K562 (cell line): ENCODE results near the gene ALS2. TPM values are rescaled to one million over a fixed set of nuclear protein-coding genes. Genes with fewer than 3 reads are reported as not detected.
"Not testable (repeated sequence)": the region's sequence is repeated elsewhere in the genome, so short reads cannot be mapped to it uniquely, and the experiment has no call there.

Source experiments
- ATAC-seq: fragments of 200-7000 bp; cut with Tn5 transposase; 3 replicates; pipeline ENCODE4 v1.9.1; 2020; ENCODE audit warnings: moderate library complexity
- BruUV-seq: library from RNA; stranded (reverse); fragments of 400-500 nt; replicated peaks from 2 replicates; lab custom pipeline; 2021; lab: Mats Ljungman, UMichigan
- CTCF ChIA-PET: fragments of 300-600 bp; formaldehyde crosslinking; extraction: SDS; loops from one replicate; lab custom pipeline; 2021; ENCODE audit warnings: low intra/inter-chr PET ratio; lab: Yijun Ruan, JAX
- POLR2A ChIA-PET: fragments of 300-600, 350-650 bp; sonication (Branson Sonifier 250); formaldehyde crosslinking; extraction: SDS; loops from one replicate; lab custom pipeline; 2021; ENCODE audit warnings: antibody characterized with exemption, inconsistent platforms; lab: Yijun Ruan, JAX
- DNase-seq, 4 experiments: peaks; one replicate each; pipeline versions ENCODE4 v3.0.0 to v3.0.0-alpha.2; 2011 to 2018; ENCODE audit warnings: low spot score in 3 of 4, mixed read lengths in 3 of 4; ENCODE audit errors: extremely low read depth in 1 of 4
- FAIRE-seq: peaks from 2 replicates; lab custom pipeline; 2011; peaks lifted over from hg19 to GRCh38; lab: Jason Lieb, UNC
- H2AFZ ChIP-seq: 2 replicates; pipeline ENCODE4 v1.6.0; 2011; ENCODE audit warnings: low read depth, low read length, control low read depth, inconsistent platforms
- H3K27ac ChIP-seq: fragments of 200-600 bp; 3 replicates; pipeline ENCODE4 v1.8.0; 2011; ENCODE audit warnings: low read depth, mild to moderate bottlenecking, control low read depth, inconsistent platforms, low read length, moderate library complexity, mixed read lengths; ENCODE audit errors: extremely low read depth
- H3K27me3 ChIP-seq, 2 experiments: fragments of 300-600 bp in 1 of 2; 2 replicates in 1 of 2; 3 replicates in 1 of 2; pipeline versions ENCODE4 v1.6.0 to v1.8.0; 2011; ENCODE audit warnings: inconsistent platforms in 2 of 2, low read length in 2 of 2, mild to moderate bottlenecking in 1 of 2, mixed read lengths in 1 of 2, moderate library complexity in 1 of 2; ENCODE audit not compliant: control insufficient read depth in 2 of 2, insufficient read depth in 2 of 2
- H3K36me3 ChIP-seq: fragments of 300-600 bp; 3 replicates; pipeline ENCODE4 v1.8.0; 2011; ENCODE audit warnings: mild to moderate bottlenecking, low read length, inconsistent platforms; ENCODE audit not compliant: control insufficient read depth, insufficient read depth
- H3K4me1 ChIP-seq, 2 experiments: fragments of 200-600 bp in 1 of 2; replicated peaks in 1 of 2; 2 replicates in 1 of 2; 3 replicates in 1 of 2; pipeline versions ENCODE4 v1.5.1 to v1.8.0; 2011; ENCODE audit warnings: inconsistent platforms in 2 of 2, low read length in 2 of 2, mild to moderate bottlenecking in 1 of 2, mixed read lengths in 1 of 2, moderate library complexity in 1 of 2; ENCODE audit not compliant: control insufficient read depth in 2 of 2, insufficient read depth in 2 of 2
- H3K4me2 ChIP-seq: 2 replicates; pipeline ENCODE4 v1.6.1; 2011; ENCODE audit warnings: low read length, control low read depth, inconsistent platforms, mixed read lengths; ENCODE audit not compliant: insufficient read depth
- H3K4me3 ChIP-seq: fragments of 200-600 bp; sonication (generic), shearing (Covaris generic); 2 replicates; pipeline ENCODE4 v1.5.1; 2016; ENCODE audit warnings: control low read depth, inconsistent platforms
- H3K79me2 ChIP-seq: fragments of 200-600 bp; 3 replicates; pipeline ENCODE4 v1.8.0; 2011; ENCODE audit warnings: low read length, inconsistent platforms; ENCODE audit not compliant: control insufficient read depth, insufficient read depth
- H3K9ac ChIP-seq, 2 experiments: 2 replicates each; pipeline versions ENCODE4 v1.6.0 to v1.6.1; 2011; ENCODE audit warnings: low read depth in 2 of 2, low read length in 2 of 2, control low read depth in 1 of 2, inconsistent platforms in 1 of 2, mild to moderate bottlenecking in 1 of 2, mixed read lengths in 1 of 2; ENCODE audit not compliant: insufficient read depth in 1 of 2
- H3K9me1 ChIP-seq: one replicate; pipeline ENCODE4 v1.6.0; 2011; ENCODE audit warnings: inconsistent platforms, mild to moderate bottlenecking, low read length, moderate library complexity; ENCODE audit not compliant: control insufficient read depth, insufficient read depth
- H3K9me3 ChIP-seq: replicated peaks from 2 replicates; pipeline ENCODE4 v1.5.1; 2011; ENCODE audit warnings: low read depth, low read length, inconsistent platforms; ENCODE audit not compliant: control insufficient read depth, insufficient read depth
- H4K20me1 ChIP-seq: replicated peaks from 2 replicates; pipeline ENCODE4 v1.6.1; 2011; ENCODE audit warnings: low read length, inconsistent platforms, mixed read lengths; ENCODE audit not compliant: control insufficient read depth, insufficient read depth
- MEIS2 ChIP-seq: fragments of 450-650 bp; IDR thresholded peaks from 2 replicates; pipeline ENCODE4 v1.6.1; 2014; ENCODE audit warnings: mild to moderate bottlenecking; ENCODE audit not compliant: partially characterized antibody
- PBX2 ChIP-seq, 2 experiments: IDR thresholded peaks in 1 of 2; conservative IDR thresholded peaks in 1 of 2; 2 replicates each; pipeline ENCODE4 v1.6.1; 2016; ENCODE audit warnings: low read depth in 2 of 2, mild to moderate bottlenecking in 1 of 2, missing compliant biosample characterization in 1 of 2, missing genetic modification characterization in 1 of 2, moderate library complexity in 1 of 2
- PKNOX1 ChIP-seq: fragments of 450-650 bp; IDR thresholded peaks from 2 replicates; pipeline ENCODE4 v1.6.1; 2016
- ZNF384 ChIP-seq: IDR thresholded peaks from 2 replicates; pipeline ENCODE4 v1.6.1; 2012; ENCODE audit warnings: low read depth, low read length, improper control_type of control experiment
- WGBS: fragments of 100-300 bp; shearing (Covaris generic); methylation state at CpG from one replicate; pipeline ENCODE4 v1.1.6; 2016; ENCODE audit warnings: low coverage, mixed read lengths; ENCODE audit not compliant: insufficient coverage; ENCODE audit errors: missing lambda C conversion rate; 5-methylcytosine and 5-hydroxymethylcytosine counted together
- in situ Hi-C: fragments of 300-500 bp; cut with MboI; formaldehyde crosslinking; loops from 4 replicates; pipeline ENCODE4 v1.15.0; 2018; ENCODE audit warnings: inconsistent platforms, mixed read lengths
- intact Hi-C: fragments of 100-400 bp; cut with micrococcal nuclease; formaldehyde crosslinking; loops from 2 replicates; pipeline ENCODE4 v1.14.2; 2022
- polyA plus RNA-seq, 8 experiments: library from polyadenylated mRNA; depleted of rRNA in 4 of 8; stranded (reverse) in 5 of 8; unstranded in 3 of 8; fragments of >200 nt; fragmentation: Nextera tagmentation in 2 of 8; fragmentation: Illumina TruSeq in 1 of 8; extraction: Ambion mirVana in 2 of 8; extraction: Trizol in 1 of 8; gene quantifications; 2 replicates each; pipeline versions ENCODE4 v1.2.1 to v1.2.3, GENCODE V29; 2011 to 2014; ENCODE audit warnings: inconsistent platforms in 1 of 8, missing spikeins in 1 of 8
- total RNA-seq, 7 experiments: library from RNA; depleted of rRNA in 6 of 7; stranded (reverse); fragments of >200 nt in 6 of 7; fragmentation: Illumina TruSeq in 2 of 7; extraction: Trizol in 2 of 7; gene quantifications; 2 replicates each; pipeline versions ENCODE4 v1.2.1 to v1.2.3, GENCODE V29; 2011 to 2021; ENCODE audit warnings: low replicate concordance in 1 of 7

The ALS2 gene
- total and polyA plus RNA-seq, 9 of the 15 experiments (the other 6 are each of a cell fraction or from before 2014, with no cell fraction given), result 5.2 to 17.7 (median 11.6) TPM

- FAIRE-seq; H4K20me1 ChIP-seq; H3K9ac ChIP-seq; intact Hi-C loops; H3K27me3 ChIP-seq; H3K4me3 ChIP-seq; H3K79me2 ChIP-seq; H3K9me1 ChIP-seq; H3K36me3 ChIP-seq; ATAC-seq; H2AFZ ChIP-seq; H3K4me1 ChIP-seq; CTCF ChIA-PET; H3K4me2 ChIP-seq; in situ Hi-C loops; H3K9me3 ChIP-seq; BruUV-seq; H3K27ac ChIP-seq; DNase-seq; TF ChIP-seq PBX2 (CRISPR knock-in tag; IDR thresholded peaks at IDR 0.05; ENCODE audit: low read depth): not testable (repeated sequence)
- TF ChIP-seq MEIS2, result peak; percentile 61
- 0 out of 2 replicates have a peak, but pooled peaks have one; percentile 9 for TF ChIP-seq ZNF384
- TF ChIP-seq PKNOX1, result peak; percentile 20; the same call in 1 of the 2 replicates
- TF ChIP-seq PBX2 (tag; conservative IDR thresholded peaks at IDR 0.05; ENCODE audit: low read depth), result peak; percentile 61
- POLR2A ChIA-PET, result interaction anchor here (0.5 kb wide), 1 partner anchor 330 kb away, joined by 3 read pairs; no protein-coding TSS in a partner anchor
- WGBS, result 60% methylated on average over 2 of the region's 7 CpGs
Observed at GRCh38 chr2:201810604-201811003, 29.9 kb upstream of the ALS2 start.
